ENCODE data around the gene RALGPS1.

Gene RALGPS1

DNA sequence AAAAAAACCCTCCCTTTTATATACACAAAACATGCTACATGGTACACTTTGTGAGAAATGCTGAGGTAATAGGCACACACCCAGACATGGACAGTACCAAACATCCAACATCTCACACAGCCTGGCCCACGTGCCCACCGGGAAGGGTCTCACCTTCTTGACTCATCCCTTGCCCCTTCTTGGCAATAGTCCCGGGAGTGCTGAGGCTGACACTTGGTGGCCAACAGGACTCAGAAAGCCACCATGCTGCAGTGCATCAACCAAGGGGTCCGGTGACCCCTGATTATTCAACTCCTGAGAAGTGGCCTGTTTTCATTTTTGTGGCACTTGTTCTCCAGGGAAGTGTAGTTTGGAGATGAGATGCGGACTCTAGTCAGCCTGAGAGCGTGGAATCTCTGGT lies 172.8 kb downstream of the RALGPS1 start:
- no peak for TF ChIP-seq CTCF (IDR thresholded peaks at IDR 0.05; ENCODE audit: poor library complexity, severe bottlenecking)
- H3K4me3 ChIP-seq (ENCODE audit: severe bottlenecking) = no peak overlapping the region
- H3K4me1 ChIP-seq (ENCODE audit: insufficient read depth, poor library complexity, severe bottlenecking) = no peaks in the 10 kb centered on the region
- no peak overlapping the region for H3K27ac ChIP-seq (ENCODE audit: poor library complexity, severe bottlenecking)
- ATAC-seq (ENCODE audit: low read depth) (no peak), DNase-seq (ENCODE audit: low spot score) (no peak)
- no peaks in the 10 kb centered on the region for H3K36me3 ChIP-seq (ENCODE audit: low read depth)
- no peaks in the 10 kb centered on the region for H3K9me3 ChIP-seq (ENCODE audit: severe bottlenecking)
- no peaks in the 10 kb centered on the region for H3K27me3 ChIP-seq (ENCODE audit: insufficient read depth, poor library complexity, severe bottlenecking)

DNA sequence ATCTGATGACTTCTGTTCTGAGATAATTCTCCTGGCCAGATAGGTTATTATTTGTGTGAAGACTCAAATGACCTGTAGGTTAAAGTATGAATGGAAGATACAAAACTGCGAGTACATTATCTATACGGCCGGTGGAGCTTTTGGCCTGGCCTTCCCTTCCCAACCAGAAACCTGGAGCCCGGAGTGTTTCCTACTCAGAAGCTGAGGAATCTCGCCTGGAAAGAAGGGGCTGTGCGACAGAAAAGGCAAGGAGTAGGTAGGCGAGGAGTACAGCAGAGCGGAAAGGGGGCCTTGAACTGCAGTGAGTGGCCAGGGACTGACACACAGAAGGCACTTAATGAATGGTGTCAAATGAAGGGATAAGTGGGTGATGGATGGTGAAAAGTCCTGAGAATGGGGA lies 173.3 kb downstream of the RALGPS1 start:
- H3K27me3 ChIP-seq (ENCODE audit: insufficient read depth, poor library complexity, severe bottlenecking) = no peaks in the 10 kb centered on the region
- H3K36me3 ChIP-seq (ENCODE audit: low read depth) = no peaks in the 10 kb centered on the region
- no peaks in the 10 kb centered on the region for H3K4me1 ChIP-seq (ENCODE audit: insufficient read depth, poor library complexity, severe bottlenecking)
- H3K4me3 ChIP-seq (ENCODE audit: severe bottlenecking) = no peak overlapping the region
- TF ChIP-seq CTCF (IDR thresholded peaks at IDR 0.05; ENCODE audit: poor library complexity, severe bottlenecking) = no peak
- no peak overlapping the region for H3K27ac ChIP-seq (ENCODE audit: poor library complexity, severe bottlenecking)
- DNase-seq (ENCODE audit: low spot score) (no peak), ATAC-seq (ENCODE audit: low read depth) (no peak)
- H3K9me3 ChIP-seq (ENCODE audit: severe bottlenecking) = no peaks in the 10 kb centered on the region

DNA sequence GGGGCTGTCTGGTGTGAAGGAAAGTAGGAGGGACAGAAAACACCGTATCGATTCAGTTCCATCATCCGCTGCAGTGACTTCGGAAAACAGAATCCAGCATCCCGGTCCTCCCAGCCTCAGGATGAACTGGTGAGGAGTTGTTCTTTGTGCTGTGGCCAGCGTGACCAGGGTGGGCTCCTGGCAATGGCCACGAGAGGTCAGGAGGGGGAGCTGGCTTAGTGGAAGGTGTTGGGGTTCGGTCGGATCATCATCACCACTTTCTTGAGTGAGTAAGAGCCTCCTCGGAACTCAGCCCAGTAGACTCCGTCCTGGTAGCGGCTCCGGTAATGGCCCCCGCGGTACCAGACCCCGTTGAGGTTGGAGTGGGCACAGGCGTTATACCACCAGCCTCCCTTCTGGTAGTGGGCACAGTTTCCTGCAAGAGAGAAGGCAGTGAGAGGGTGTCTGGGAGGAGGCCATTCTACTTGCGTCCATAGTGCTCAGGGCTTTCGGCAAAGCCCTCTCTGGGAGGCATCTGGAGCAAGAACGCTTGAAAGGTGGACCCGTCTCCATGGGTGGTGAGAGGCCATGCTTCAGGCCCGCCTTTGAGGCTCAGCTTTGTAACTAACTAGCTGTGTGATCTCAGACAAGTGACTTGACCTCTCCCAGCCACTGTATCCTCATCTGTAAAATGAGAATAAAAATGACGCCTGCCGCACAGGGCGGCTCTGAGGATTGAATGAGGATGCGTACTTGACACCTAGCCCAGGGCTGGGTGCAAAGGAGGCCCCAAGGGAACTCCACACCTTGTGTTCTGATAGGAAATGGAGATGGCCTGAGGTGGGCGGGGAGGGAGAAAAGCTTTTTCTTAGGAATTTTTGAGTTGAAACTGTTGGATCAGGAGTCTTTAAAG lies 174.4 kb downstream of the RALGPS1 start:
- H3K36me3 ChIP-seq (ENCODE audit: low read depth) = no peaks in the 10 kb centered on the region
- H3K4me3 ChIP-seq (ENCODE audit: severe bottlenecking) = no peak overlapping the region
- ATAC-seq (ENCODE audit: low read depth) (no peak), DNase-seq (ENCODE audit: low spot score) (no peak)
- no peak for TF ChIP-seq CTCF (IDR thresholded peaks at IDR 0.05; ENCODE audit: poor library complexity, severe bottlenecking)
- H3K27me3 ChIP-seq (ENCODE audit: insufficient read depth, poor library complexity, severe bottlenecking) = no peaks in the 10 kb centered on the region
- H3K27ac ChIP-seq (ENCODE audit: poor library complexity, severe bottlenecking) = no peak overlapping the region
- no peaks in the 10 kb centered on the region for H3K4me1 ChIP-seq (ENCODE audit: insufficient read depth, poor library complexity, severe bottlenecking)
- H3K9me3 ChIP-seq (ENCODE audit: severe bottlenecking) = no peaks in the 10 kb centered on the region

DNA sequence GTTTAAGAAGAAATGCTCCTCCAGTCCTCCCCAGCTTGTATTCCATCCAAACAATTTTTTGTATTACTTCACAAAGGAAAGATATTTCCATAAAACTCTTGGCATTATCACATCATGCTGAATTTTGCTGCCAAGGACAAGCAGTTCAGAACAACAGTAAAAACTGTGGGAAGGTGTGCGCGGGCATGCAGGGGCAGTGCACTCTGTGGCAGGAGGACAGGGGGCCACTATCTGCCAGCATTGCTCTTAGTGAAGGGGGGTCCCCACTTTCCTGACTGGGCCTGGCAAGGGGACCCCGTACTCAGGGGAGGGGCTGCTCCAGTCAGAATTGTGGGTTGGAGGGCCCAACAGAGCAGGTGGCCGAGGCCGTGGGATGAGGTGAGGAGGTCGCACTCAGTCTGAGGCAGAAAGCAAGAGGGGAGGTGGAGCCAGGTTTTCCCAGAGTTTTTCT lies 175.1 kb downstream of the RALGPS1 start:
- TF ChIP-seq CTCF (IDR thresholded peaks at IDR 0.05; ENCODE audit: poor library complexity, severe bottlenecking) = no peak
- no peak for ATAC-seq (ENCODE audit: low read depth)
- no peaks in the 10 kb centered on the region for H3K4me1 ChIP-seq (ENCODE audit: insufficient read depth, poor library complexity, severe bottlenecking)
- no peak overlapping the region for H3K27ac ChIP-seq (ENCODE audit: poor library complexity, severe bottlenecking)
- H3K4me3 ChIP-seq (ENCODE audit: severe bottlenecking) = no peak overlapping the region
- H3K36me3 ChIP-seq (ENCODE audit: low read depth) = no peaks in the 10 kb centered on the region
- no peaks in the 10 kb centered on the region for H3K9me3 ChIP-seq (ENCODE audit: severe bottlenecking)
- H3K27me3 ChIP-seq (ENCODE audit: insufficient read depth, poor library complexity, severe bottlenecking) = no peaks in the 10 kb centered on the region
- DNase-seq (ENCODE audit: low spot score) = no peak
